ENCODE data around the gene KRT76.

KRT76 gene

GRCh38 chr12:52768479-52769200 lies 8.5 kb downstream of the KRT76 start:
- CTCF ChIA-PET: interaction anchor here (1.2 to 1.4 kb wide), 2 partner anchors 14 to 117 kb away, joined by 3 read pairs; no protein-coding TSS in a partner anchor

GRCh38 chr12:52767427-52767826 lies 9.7 kb downstream of the KRT76 start:
- ChIA-PET CTCF (interaction anchor here (1.2 to 1.4 kb wide), 2 partner anchors 15 to 118 kb away, joined by 3 read pairs; no protein-coding TSS in a partner anchor), POLR2A (no interaction called here)
- no peak for TF ChIP-seq CTCF (IDR thresholded peaks at IDR 0.05; ENCODE audit: control extremely low read depth, extremely low read depth, low read depth, missing control alignments)
- no peak for DNase-seq (ENCODE audit: extremely low spot score)

More at GRCh38 chr12:52768479-52769200, 8.5 kb downstream of the KRT76 start:
- no peak for DNase-seq (ENCODE audit: extremely low spot score)
- POLR2A ChIA-PET: no interaction called here
- no peak for TF ChIP-seq CTCF (IDR thresholded peaks at IDR 0.05; ENCODE audit: control extremely low read depth, extremely low read depth, low read depth, missing control alignments)

GRCh38 chr12:52767020-52767379 lies 10.1 kb downstream of the KRT76 start:
- no peak for TF ChIP-seq CTCF (IDR thresholded peaks at IDR 0.05; ENCODE audit: control extremely low read depth, extremely low read depth, low read depth, missing control alignments)
- POLR2A ChIA-PET: no interaction called here
- CTCF ChIA-PET: no interaction called here
- no peak for DNase-seq (ENCODE audit: extremely low spot score)

- CTCF ChIA-PET: no interaction called here
- POLR2A ChIA-PET: no interaction called here
- TF ChIP-seq CTCF (IDR thresholded peaks at IDR 0.05; ENCODE audit: control extremely low read depth, extremely low read depth, low read depth, missing control alignments): no peak
- no peak for DNase-seq (ENCODE audit: extremely low spot score)
Observed at GRCh38 chr12:52766351-52767019, 10.7 kb downstream of the KRT76 start.

GRCh38 chr12:52765702-52766101 lies 11.4 kb downstream of the KRT76 start:
- ChIA-PET POLR2A (no interaction called here), CTCF (no interaction called here)
- no peak for TF ChIP-seq CTCF (IDR thresholded peaks at IDR 0.05; ENCODE audit: control extremely low read depth, extremely low read depth, low read depth, missing control alignments)
- no peak for DNase-seq (ENCODE audit: extremely low spot score)

- TF ChIP-seq CTCF (IDR thresholded peaks at IDR 0.05; ENCODE audit: control extremely low read depth, extremely low read depth, low read depth, missing control alignments): no peak
- POLR2A ChIA-PET: no interaction called here
- CTCF ChIA-PET: interaction anchor here (1.1 kb wide), 1 partner anchor 12 kb away, joined by 3 read pairs; no protein-coding TSS in a partner anchor
- DNase-seq (ENCODE audit: extremely low spot score): no peak
Observed at GRCh38 chr12:52763991-52764390, 13.2 kb downstream of the KRT76 start.
